ENCODE data around the gene VIPR1.

- TF ChIP-seq CTCF (IDR thresholded peaks at IDR 0.05) (no peak), EZH2 (IDR thresholded peaks at IDR 0.05; ENCODE audit: borderline replicate concordance, insufficient read depth, low read depth, low read length, poor library complexity, severe bottlenecking) (no peak)
Observed at GRCh38 chr3:42495393-42495792, 7.0 kb upstream of the VIPR1 start.
